NCI-H345 treated with DMSO at 0.1 percent for 48 hours (cell line): Measurements from ENCODE around the gene SNRNP200.
"Not testable (repeated sequence)": the region's sequence is repeated elsewhere in the genome, so short reads cannot be mapped to it uniquely, and the experiment has no call there.

Experiments used
- DNase-seq: peaks from one replicate; lab custom pipeline; 2025; ENCODE audit not compliant: unreplicated experiment; lab: John Stamatoyannopoulos, UW

SNRNP200 gene

DNA sequence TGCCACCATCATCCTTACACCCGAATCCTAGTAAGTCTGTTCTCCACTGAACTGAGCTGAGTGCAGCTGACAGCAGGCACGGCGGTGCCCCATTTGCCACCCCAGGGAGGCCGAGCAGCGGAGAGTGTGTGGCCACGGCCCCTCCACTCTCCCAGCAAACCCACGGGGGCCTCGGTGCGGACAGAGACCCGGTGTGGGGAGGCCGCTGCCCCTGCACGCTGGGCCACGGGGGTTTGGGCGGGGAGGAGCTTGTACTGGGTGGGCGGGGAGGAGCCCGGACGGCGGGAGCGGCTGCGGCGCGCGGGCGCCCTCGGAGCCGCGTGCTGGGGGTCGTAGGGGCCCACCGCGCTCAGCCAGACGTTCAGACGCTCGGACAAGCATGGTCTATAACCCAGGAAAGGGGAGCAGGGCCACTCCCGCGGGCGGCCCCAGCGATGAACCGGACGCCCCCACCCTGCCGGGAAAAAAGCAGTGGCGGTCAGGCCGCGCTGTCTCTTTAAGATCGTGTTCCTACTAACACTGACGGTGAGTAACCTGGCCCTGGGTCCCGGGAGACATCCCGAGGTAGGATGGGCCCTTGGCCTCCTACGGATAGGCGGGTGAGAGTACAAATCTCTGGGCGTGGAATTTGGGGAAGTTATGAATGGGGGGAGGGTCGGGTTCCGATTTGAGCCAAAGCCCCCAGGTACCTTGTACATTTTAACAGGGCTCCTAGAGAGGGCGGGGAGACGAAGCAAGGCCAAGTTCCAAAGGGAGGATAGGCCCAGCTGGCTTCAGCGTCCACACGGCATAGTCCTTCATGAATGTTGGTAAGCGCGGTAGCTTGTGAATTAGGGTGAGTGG, 19.9 kb upstream of the SNRNP200 start, which contains the start of gene ITPRIPL1:
Gene ITPRIPL1 (plus strand): TSS at position 277 of the 843 bp plus-strand sequence. CDS start 523 bp downstream, at position 800.
- no peak for DNase-seq

- no peak for DNase-seq
Measured at GRCh38 chr2:96324721-96325040, 19.3 kb upstream of the SNRNP200 start.

- no peak for DNase-seq
Measured at GRCh38 chr2:96323849-96324248, 18.5 kb upstream of the SNRNP200 start.

DNA sequence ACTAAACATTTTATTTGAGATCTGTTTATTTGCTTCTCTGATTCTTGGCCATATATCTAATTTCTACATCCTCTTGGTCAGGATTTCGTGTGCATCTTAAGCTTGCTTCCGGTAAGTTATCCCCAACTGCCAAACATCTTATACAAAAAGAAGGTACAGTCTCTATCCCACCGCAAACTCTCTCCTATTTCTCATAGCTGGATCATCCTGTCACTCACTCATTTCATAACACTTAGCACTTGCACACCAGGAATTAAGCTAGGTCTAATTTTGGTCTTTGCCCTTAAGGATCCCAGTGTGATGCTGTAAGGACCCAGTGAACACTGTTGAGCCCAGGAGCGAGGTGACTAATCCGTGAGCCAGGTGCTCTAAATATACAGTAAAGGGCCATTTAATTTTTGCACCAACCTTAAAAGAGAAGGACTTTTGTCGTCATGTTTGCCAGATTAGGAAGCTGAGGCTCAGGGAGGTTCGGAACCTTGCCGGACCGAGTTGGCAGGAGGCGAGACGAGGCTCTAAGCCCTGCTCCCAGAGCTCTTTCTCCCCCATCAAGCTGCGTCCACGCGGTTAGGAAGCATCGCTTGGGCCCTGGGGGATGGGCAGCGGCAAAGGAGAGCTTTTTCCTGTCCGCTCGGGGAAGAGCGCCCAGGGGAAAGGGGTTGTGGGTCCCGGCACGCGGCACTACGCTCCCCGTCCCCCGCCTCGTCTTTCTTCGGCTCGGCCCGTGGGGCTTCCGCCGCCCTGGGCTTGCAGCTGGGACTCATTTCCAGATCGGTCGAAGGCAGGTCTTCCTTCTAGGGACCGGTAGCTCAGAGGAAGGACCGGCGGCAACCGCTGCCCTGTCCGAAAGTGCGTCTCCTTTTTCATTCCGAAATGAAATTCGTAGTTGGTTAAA, 15.6 kb upstream of the SNRNP200 start:
- DNase-seq, result no peak

- no peak for DNase-seq
Measured at GRCh38 chr2:96320326-96320725, 15.0 kb upstream of the SNRNP200 start.

GRCh38 chr2:96319396-96319795, 14.1 kb upstream of the SNRNP200 start:
- DNase-seq, result no peak

DNA sequence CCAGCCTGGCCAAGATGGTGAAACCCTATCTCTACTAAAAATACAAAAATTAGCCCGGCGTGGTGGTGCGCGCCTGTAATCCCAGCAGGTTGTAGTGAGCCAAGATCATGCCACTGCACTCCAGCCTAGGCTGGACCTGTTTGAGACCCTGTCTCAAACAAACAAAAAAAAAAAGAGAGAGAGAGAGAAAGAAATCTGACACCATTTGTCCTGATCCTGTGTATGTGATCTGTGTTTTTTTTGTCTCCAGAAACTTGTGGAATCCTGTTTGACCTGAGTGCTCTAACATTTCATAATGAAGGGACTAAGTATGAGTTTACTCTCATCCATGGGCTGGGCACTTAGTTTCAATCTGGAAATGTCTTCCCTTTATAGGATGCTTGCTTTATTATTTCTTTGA, 13.4 kb upstream of the SNRNP200 start:
- DNase-seq, result no peak

DNA sequence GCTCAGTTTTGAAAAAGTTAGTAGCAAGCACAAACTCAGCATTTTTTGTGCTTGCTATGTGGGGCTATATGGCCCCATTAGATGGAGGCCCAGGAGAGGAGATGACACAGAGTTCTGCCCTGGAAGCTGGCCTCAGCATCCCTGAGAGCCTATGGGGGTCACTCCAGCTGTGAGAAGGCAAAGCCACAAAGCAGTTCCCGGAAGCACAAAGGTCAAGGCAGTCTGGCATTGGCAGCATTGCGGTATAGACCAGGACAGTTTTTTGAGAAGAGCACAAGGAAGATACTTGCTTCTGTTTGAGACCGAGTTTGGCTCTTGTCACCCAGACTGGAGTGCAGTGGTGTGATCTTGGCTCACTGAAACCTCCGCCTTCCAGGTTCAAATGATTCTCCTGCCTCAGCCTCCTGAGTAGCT, 12.2 kb upstream of the SNRNP200 start:
- DNase-seq, result no peak

GRCh38 chr2:96316999-96317398, 11.7 kb upstream of the SNRNP200 start:
- DNase-seq, result no peak

DNA sequence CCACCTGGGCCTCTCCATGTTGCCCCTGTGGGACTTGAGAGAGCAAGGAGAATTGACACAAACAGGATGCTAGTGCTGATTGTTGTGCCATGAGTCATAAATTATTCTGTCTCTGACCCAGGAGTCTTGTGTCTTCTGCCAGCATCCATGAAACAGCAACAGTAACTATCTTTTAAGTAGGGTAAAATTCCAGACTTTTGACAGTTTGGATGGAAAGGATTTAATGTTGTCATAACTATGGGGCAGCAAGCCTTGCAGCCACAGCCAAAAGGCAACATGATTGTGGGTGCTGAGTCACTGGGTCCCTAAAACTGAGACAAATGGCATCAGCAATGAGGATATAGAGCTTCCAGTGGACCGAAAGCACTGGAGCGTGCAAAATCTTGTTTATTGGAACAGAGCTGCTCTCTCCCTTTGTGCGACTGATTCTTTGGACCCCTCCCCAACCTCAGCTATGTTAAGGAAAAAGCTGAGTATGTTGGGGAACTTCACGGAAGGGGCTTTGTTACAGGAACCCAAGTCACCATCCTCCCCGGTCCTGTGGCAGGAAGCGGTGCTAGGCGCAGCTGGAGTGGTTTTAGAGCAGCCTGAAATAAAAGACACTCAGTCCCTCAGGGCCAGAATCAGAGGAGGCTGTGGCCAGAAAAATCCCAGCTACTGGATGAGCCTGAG, 10.2 kb upstream of the SNRNP200 start:
- DNase-seq, result no peak

DNA sequence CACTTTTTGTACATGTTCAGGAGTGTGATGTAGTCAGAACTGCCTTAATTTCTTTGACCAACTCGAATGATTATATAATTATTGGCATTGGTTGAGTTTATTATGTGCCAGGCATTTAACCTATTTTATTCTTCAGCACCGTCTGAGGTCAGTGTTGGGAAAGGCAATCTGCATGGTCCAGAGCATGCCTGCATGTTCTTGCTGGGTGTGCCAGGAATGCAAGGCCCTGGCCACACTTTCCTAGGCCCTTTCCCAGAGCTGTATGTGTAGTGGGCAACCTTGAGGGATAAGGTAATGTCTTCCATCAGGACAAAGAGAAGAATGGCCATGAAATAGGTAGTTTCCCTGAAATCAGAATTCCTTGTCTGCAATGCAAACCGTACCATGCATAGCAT, 9.7 kb upstream of the SNRNP200 start:
- no peak for DNase-seq

- peak; percentile 39 for DNase-seq
Measured at GRCh38 chr2:96308248-96308647, 2.9 kb upstream of the SNRNP200 start.

- DNase-seq, result no peak
Measured at GRCh38 chr2:96306370-96306769, 1.0 kb upstream of the SNRNP200 start.

- no peak for DNase-seq
Measured at GRCh38 chr2:96305979-96306308, 598 bp upstream of the SNRNP200 start.

GRCh38 chr2:96304606-96305005, 740 bp downstream of the SNRNP200 start:
- no peak for DNase-seq

DNA sequence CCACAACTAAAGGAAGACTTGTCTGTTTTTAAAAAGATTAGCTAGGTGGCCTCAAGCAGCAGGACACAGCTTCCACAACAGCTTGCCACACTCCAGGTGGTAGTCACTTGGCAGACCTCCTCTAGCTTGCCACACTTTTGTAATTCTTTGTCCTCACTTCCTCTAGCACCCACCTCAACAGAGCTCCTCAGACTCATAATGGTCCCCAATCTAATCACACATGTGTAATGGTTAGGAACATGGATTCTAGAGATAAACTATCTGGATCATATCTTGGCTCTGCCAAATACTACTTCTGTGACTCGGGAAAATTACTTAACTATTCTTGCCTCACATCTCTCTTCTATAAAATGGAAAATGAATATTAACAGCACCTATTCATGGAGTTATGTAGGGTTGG, 3.5 kb downstream of the SNRNP200 start:
- no peak for DNase-seq

DNA sequence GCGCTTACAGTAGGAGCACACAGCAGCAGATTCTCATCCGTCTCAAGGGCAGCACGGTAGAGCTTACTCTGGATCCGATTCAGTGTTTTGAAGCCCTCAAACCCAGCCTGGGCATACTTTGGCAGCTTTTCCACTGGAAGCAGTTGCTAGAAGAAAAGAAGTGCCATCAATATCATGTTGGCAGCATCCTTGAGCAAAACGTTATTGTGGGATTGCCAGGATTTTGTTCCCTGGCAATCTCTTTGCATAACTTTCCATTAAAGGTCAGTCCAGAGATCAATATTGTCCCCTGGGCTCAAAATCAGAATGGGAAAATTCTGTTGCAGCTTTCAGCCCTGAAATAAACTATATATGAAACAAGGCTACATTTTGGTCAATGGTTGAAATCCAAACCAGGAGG, 8.4 kb downstream of the SNRNP200 start:
- no peak for DNase-seq

- DNase-seq, result not testable (repeated sequence)
Measured at GRCh38 chr2:96294271-96294670, 11.1 kb downstream of the SNRNP200 start.

- DNase-seq, result no peak
Measured at GRCh38 chr2:96291751-96292150, 13.6 kb downstream of the SNRNP200 start.

DNA sequence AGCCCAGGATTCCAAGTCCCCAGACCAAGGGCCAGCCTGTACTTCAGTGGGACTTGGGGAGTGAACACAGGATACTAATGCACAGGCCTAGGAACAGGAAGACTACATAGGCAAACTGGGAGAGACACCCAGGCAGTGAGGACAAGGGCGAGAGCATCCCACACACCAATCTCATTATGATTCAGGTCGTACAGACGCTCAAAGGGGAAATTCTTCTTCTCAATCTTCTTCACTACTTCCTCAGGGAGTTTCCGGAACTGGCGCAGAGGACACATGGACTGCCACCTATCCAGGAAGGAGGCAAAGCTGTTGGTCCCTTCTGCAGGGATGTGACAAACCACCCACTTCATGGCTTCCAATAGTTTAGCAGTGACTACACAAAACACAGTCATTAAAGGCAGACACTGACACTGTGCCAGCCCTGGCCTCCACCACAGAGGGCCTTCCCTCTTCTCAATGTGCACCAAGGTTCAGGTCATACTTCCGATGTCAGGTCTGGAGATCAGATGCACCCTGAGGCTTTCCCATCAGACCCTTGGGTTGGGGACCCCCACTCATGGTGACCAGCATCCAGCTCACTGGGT, 18.0 kb downstream of the SNRNP200 start:
- no peak for DNase-seq

- no peak for DNase-seq
Measured at GRCh38 chr2:96276787-96277499, 28.4 kb downstream of the SNRNP200 start.
